Hepatocyte (in vitro differentiated cells): Measurements from ENCODE around the gene JOSD2. TPM values are rescaled to one million over a fixed set of nuclear protein-coding genes. Genes with fewer than 3 reads are reported as not detected.
"Not testable (repeated sequence)": the region's sequence is repeated elsewhere in the genome, so short reads cannot be mapped to it uniquely, and the experiment has no call there.

Experiments used
- DNase-seq: peaks from one replicate; pipeline ENCODE4 v3.0.0-alpha.2; 2016; ENCODE audit warnings: low spot score
- H2AFZ ChIP-seq: fragments of 200-600 bp; sonication (generic); 2 replicates; pipeline ENCODE4 v1.6.0; 2016; ENCODE audit warnings: antibody characterized with exemption, mild to moderate bottlenecking
- H3K27ac ChIP-seq: fragments of 200-600 bp; sonication (generic); 2 replicates; pipeline ENCODE4 v1.5.1; 2016; ENCODE audit warnings: mild to moderate bottlenecking
- H3K27me3 ChIP-seq: fragments of 200-600 bp; sonication (generic); 2 replicates; pipeline ENCODE4 v1.6.1; 2016
- H3K36me3 ChIP-seq: fragments of 200-600 bp; sonication (generic); replicated peaks from 2 replicates; pipeline ENCODE4 v1.5.1; 2016; ENCODE audit warnings: low read depth; ENCODE audit not compliant: insufficient read depth
- H3K4me1 ChIP-seq: fragments of 200-600 bp; sonication (generic); 2 replicates; pipeline ENCODE4 v1.5.1; 2016; ENCODE audit warnings: mild to moderate bottlenecking, moderate library complexity; ENCODE audit not compliant: insufficient read depth
- H3K4me2 ChIP-seq: fragments of 200-600 bp; sonication (generic); 2 replicates; pipeline ENCODE4 v1.6.0; 2016
- H3K4me3 ChIP-seq: fragments of 200-600 bp; sonication (generic); 2 replicates; pipeline ENCODE4 v1.5.1; 2016; ENCODE audit warnings: mild to moderate bottlenecking
- H3K79me2 ChIP-seq: fragments of 200-600 bp; sonication (generic); 2 replicates; pipeline ENCODE4 v1.6.0; 2017; ENCODE audit warnings: mild to moderate bottlenecking
- H3K9me2 ChIP-seq: fragments of 200-600 bp; sonication (generic); replicated peaks from 2 replicates; pipeline ENCODE4 v1.6.0; 2017; ENCODE audit warnings: mild to moderate bottlenecking; ENCODE audit not compliant: insufficient read depth
- H3K9me3 ChIP-seq: fragments of 200-600 bp; sonication (generic); 2 replicates; pipeline ENCODE4 v1.5.1; 2016; ENCODE audit warnings: low read depth, mild to moderate bottlenecking
- H4K20me1 ChIP-seq: fragments of 200-600 bp; sonication (generic); 2 replicates; pipeline ENCODE4 v1.6.0; 2016; ENCODE audit warnings: mild to moderate bottlenecking; ENCODE audit not compliant: insufficient read depth, poor library complexity, severe bottlenecking
- EZH2 ChIP-seq: fragments of 200-600 bp; sonication (generic); IDR thresholded peaks from 2 replicates; pipeline ENCODE4 v1.6.1; 2016; ENCODE audit warnings: antibody characterized with exemption, mild to moderate bottlenecking, borderline replicate concordance
- EZH2phosphoT487 ChIP-seq: fragments of 200-600 bp; sonication (generic); IDR thresholded peaks from one replicate; pipeline ENCODE4 v1.6.1; 2018; ENCODE audit warnings: antibody characterized with exemption, mild to moderate bottlenecking, low read depth, moderate library complexity; ENCODE audit not compliant: unreplicated experiment, severe bottlenecking
- WGBS: methylation state at CpG from one replicate; pipeline ENCODE4 v1.1.6; 2016; ENCODE audit warnings: low lambda C conversion rate; ENCODE audit errors: missing lambda C conversion rate; 5-methylcytosine and 5-hydroxymethylcytosine counted together
- polyA plus RNA-seq: library from polyadenylated mRNA; unstranded; fragments of >200 nt; fragmentation: Nextera tagmentation; extraction: Ambion mirVana; gene quantifications from 2 replicates; pipeline ENCODE4 v1.2.1, GENCODE V29; 2016
- total RNA-seq: library from RNA; depleted of rRNA; stranded (reverse); fragments of >200 nt; gene quantifications from 2 replicates; pipeline ENCODE4 v1.2.3, GENCODE V29; 2014
- TF ChIP-seq, protein P1 (sequence below): fragments of 200-600 bp; sonication (generic); IDR thresholded peaks from 2 replicates; pipeline ENCODE4 v1.5.1; 2016; ENCODE audit warnings: antibody characterized with exemption, mild to moderate bottlenecking; ENCODE audit not compliant: poor library complexity

Gene JOSD2
- total and polyA plus RNA-seq, 2 experiments from 2014 or later, result 19.0 to 82.9 TPM

DNA sequence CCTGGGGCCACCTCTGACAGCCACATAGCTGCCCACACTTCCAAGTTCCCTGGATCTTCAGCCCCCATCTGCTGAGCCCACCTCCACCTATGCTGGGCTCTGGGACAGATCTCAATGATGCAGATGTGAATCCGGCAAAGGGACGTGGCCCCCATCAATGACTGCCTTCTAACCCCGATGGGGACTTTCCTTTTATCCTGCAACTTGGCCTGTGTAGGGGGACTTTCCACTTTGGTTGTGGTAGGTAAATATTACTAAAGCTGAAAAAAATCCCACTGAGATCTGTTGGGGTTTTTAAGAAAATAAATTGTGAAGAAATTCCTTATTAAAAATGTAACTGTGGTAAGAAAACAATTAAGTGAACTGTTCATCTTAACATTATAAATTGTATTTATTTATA lies 23.5 kb upstream of the JOSD2 start:
- no peaks in the 10 kb centered on the region for H3K36me3 ChIP-seq
- no peak for DNase-seq
- no peaks in the 10 kb centered on the region for H3K9me2 ChIP-seq
- no peaks in the 10 kb centered on the region for H4K20me1 ChIP-seq
- no peaks in the 10 kb centered on the region for H3K27me3 ChIP-seq
- no peak overlapping the region for H3K4me3 ChIP-seq
- H2AFZ ChIP-seq, result no peak overlapping the region
- no peak overlapping the region for H3K4me2 ChIP-seq
- 95% methylated on average over 3 of the region's 3 CpGs for WGBS
- peaks cover 4% of the 10 kb centered on the region for H3K9me3 ChIP-seq
- H3K79me2 ChIP-seq, result no peaks in the 10 kb centered on the region
- H3K27ac ChIP-seq, result no peak overlapping the region
- no peaks in the 10 kb centered on the region for H3K4me1 ChIP-seq
- no peak for TF ChIP-seq EZH2
- TF ChIP-seq EZH2phosphoT487, result no peak
- TF ChIP-seq, protein P1, sequence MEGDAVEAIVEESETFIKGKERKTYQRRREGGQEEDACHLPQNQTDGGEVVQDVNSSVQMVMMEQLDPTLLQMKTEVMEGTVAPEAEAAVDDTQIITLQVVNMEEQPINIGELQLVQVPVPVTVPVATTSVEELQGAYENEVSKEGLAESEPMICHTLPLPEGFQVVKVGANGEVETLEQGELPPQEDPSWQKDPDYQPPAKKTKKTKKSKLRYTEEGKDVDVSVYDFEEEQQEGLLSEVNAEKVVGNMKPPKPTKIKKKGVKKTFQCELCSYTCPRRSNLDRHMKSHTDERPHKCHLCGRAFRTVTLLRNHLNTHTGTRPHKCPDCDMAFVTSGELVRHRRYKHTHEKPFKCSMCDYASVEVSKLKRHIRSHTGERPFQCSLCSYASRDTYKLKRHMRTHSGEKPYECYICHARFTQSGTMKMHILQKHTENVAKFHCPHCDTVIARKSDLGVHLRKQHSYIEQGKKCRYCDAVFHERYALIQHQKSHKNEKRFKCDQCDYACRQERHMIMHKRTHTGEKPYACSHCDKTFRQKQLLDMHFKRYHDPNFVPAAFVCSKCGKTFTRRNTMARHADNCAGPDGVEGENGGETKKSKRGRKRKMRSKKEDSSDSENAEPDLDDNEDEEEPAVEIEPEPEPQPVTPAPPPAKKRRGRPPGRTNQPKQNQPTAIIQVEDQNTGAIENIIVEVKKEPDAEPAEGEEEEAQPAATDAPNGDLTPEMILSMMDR, result no peak

DNA sequence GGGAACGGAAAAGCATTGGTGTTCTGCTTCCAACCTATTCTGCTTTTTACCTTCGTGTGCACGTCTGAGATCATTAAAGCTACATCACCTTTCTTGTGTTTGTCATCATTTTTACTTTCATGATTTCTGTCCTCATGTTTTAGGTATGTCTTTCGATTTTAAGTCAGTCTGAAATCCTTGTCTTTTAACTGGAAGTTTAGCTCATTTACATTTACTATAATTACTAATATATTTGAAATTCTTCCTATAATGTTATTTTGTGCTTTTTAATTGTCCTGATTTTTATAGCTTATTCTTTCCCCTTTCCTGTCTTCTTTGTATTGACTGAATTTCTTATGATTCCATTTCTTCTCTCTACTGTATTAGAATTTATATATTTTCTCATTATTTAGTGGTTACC lies 22.0 kb upstream of the JOSD2 start:
- no peak for DNase-seq
- Histone ChIP-seq H3K4me1 (no peaks in the 10 kb centered on the region), H3K9me2 (no peaks in the 10 kb centered on the region), H3K4me3 (no peak overlapping the region), H4K20me1 (no peaks in the 10 kb centered on the region), H2AFZ (no peak overlapping the region), H3K36me3 (no peaks in the 10 kb centered on the region), H3K27me3 (no peaks in the 10 kb centered on the region), H3K27ac (no peak overlapping the region), H3K4me2 (no peak overlapping the region), H3K79me2 (no peaks in the 10 kb centered on the region), H3K9me3 (peaks cover 4% of the 10 kb centered on the region)
- 83% methylated on average over 4 of the region's 4 CpGs for WGBS
- no peak for TF ChIP-seq EZH2
- TF ChIP-seq, protein P1, result no peak
- no peak for TF ChIP-seq EZH2phosphoT487

DNA sequence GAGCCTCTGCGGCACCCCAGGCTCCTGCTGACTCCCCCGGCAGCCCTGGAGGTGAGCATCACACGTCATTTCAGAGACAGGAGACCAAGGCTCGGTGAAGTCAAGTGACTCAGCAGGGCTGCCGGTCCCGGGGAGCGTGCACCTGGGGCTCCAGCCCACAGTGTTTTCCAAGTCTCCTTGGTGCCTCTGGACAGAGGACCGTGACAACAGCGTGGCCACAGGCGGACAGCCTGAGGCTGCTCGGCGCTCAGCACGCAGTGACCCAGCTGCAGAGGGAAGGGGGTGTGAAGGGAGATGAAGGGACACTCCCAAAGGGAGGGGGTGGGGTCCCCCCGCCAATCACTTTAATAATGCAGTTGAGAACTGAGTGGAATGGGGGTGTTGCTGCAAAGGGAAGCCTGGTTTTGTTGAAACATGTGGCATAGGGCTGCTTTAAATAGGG lies 20.2 kb upstream of the JOSD2 start:
- Histone ChIP-seq H3K9me2 (no peaks in the 10 kb centered on the region), H3K27me3 (no peaks in the 10 kb centered on the region), H3K36me3 (no peaks in the 10 kb centered on the region), H3K4me1 (no peaks in the 10 kb centered on the region), H2AFZ (no peak overlapping the region), H3K79me2 (no peaks in the 10 kb centered on the region), H3K4me2 (no peak overlapping the region), H4K20me1 (no peaks in the 10 kb centered on the region), H3K4me3 (no peak overlapping the region), H3K27ac (no peak overlapping the region), H3K9me3 (peaks cover 4% of the 10 kb centered on the region)
- DNase-seq, result no peak
- WGBS, result 71% methylated on average over 13 of the region's 14 CpGs
- TF ChIP-seq EZH2phosphoT487 (no peak), EZH2 (no peak)
- TF ChIP-seq, protein P1, result no peak

DNA sequence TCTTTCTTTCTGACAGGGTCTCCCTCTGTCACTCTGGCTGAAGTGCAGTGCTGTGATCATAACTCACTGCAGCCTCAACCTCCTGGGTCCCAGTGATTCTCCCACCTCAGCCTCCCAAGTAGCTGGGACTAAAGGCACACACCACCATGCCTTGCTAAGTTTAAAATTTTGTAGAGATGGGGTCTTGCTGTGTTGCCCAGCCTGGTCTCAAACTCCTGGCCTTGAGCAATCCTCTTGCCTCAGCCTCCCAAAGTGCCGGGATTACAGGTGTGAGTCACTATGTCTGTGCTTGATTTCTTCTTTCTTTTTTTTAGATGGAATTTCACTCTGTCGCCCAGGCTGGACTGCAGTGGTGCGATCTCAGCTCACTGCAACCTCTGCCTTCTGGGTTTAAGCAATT lies 17.1 kb upstream of the JOSD2 start:
- DNase-seq, H3K4me2 ChIP-seq, H2AFZ ChIP-seq, H3K4me1 ChIP-seq, H3K4me3 ChIP-seq, H4K20me1 ChIP-seq, H3K9me2 ChIP-seq, H3K9me3 ChIP-seq, H3K27me3 ChIP-seq, H3K79me2 ChIP-seq, H3K27ac ChIP-seq, H3K36me3 ChIP-seq: not testable (repeated sequence)
- WGBS, result 95% methylated on average over 3 of the region's 3 CpGs
